ENCODE measurements around the gene TUBA8.

Gene TUBA8

GRCh38 chr22:18110194-18110953 is at the start of gene TUBA8:
TSS of gene TUBA8 (plus strand) at chr22:18110809. CDS start at chr22:18110866, 57 bp downstream.
- no peak for TF ChIP-seq CTCF (IDR thresholded peaks at IDR 0.05)

GRCh38 chr22:18062421-18062820 is 48.2 kb upstream of the TUBA8 start:
- no peak for TF ChIP-seq CTCF (IDR thresholded peaks at IDR 0.05)

GRCh38 chr22:18063306-18063705 is 47.3 kb upstream of the TUBA8 start:
- TF ChIP-seq CTCF (IDR thresholded peaks at IDR 0.05): no peak

GRCh38 chr22:18064636-18065035 is 46.0 kb upstream of the TUBA8 start:
- no peak for TF ChIP-seq CTCF (IDR thresholded peaks at IDR 0.05)

GRCh38 chr22:18065256-18065655 is 45.4 kb upstream of the TUBA8 start:
- no peak for TF ChIP-seq CTCF (IDR thresholded peaks at IDR 0.05)

- no peak for TF ChIP-seq CTCF (IDR thresholded peaks at IDR 0.05)
These were observed 44.3 kb upstream of the TUBA8 start for GRCh38 chr22:18066181-18066859.

GRCh38 chr22:18067121-18067520 is 43.5 kb upstream of the TUBA8 start:
- no peak for TF ChIP-seq CTCF (IDR thresholded peaks at IDR 0.05)
